B cell (primary cell): ENCODE measurements around the gene IMMP2L. TPM values are rescaled to one million over a fixed set of nuclear protein-coding genes. Genes with fewer than 3 reads are reported as not detected.

Source experiments
- ATAC-seq: fragments of 200-7000 bp; cut with Tn5 transposase; one replicate; pipeline ENCODE4 v1.10.0; 2021; ENCODE audit warnings: low read depth, mild to moderate bottlenecking, moderate number of reproducible peaks, moderate library complexity
- CTCF ChIA-PET: fragments of 350-600 bp; sonication (Branson Sonifier 250); formaldehyde crosslinking; loops from one replicate; lab custom pipeline; 2021; ENCODE audit warnings: antibody characterized with exemption, inconsistent platforms; lab: Charles Lee
- POLR2A ChIA-PET: fragments of 350-600 bp; sonication (Branson Sonifier 250); formaldehyde crosslinking; loops from one replicate; lab custom pipeline; 2021; ENCODE audit warnings: antibody characterized with exemption; lab: Charles Lee
- DNase-seq: peaks from one replicate; pipeline ENCODE4 v3.0.0; 2013
- H2AFZ ChIP-seq: 2 replicates; pipeline ENCODE4 v1.6.1; 2012; ENCODE audit warnings: mild to moderate bottlenecking, low read depth, low read length; ENCODE audit not compliant: insufficient read depth, poor library complexity, severe bottlenecking
- H3K27ac ChIP-seq, 2 donors: 1 replicate in 1 of 2; 2 replicates in 1 of 2; pipeline ENCODE4 v1.5.1; 2012 to 2013; ENCODE audit warnings: low read length in 2 of 2, mild to moderate bottlenecking in 2 of 2, moderate library complexity in 1 of 2
- H3K27me3 ChIP-seq, 4 experiments: fragments of 200-600 bp in 1 of 4; sonication (generic) in 1 of 4; replicated peaks in 1 of 4; 1 replicate in 2 of 4; 2 replicates in 2 of 4; pipeline versions ENCODE4 v1.6.1 to v1.7.0; 2013 to 2016; ENCODE audit warnings: low read length in 3 of 4, mild to moderate bottlenecking in 2 of 4, mixed read lengths in 1 of 4, moderate library complexity in 1 of 4; ENCODE audit not compliant: insufficient read depth in 4 of 4, control insufficient read depth in 3 of 4; ENCODE audit errors: control extremely low read depth in 1 of 4
- H3K36me3 ChIP-seq, 2 experiments: replicated peaks in 1 of 2; 1 replicate in 1 of 2; 2 replicates in 1 of 2; pipeline versions ENCODE4 v1.6.1 to v1.7.1; 2013; ENCODE audit warnings: low read length in 1 of 2; ENCODE audit not compliant: insufficient read depth in 2 of 2, control insufficient read depth in 1 of 2; ENCODE audit errors: control extremely low read depth in 1 of 2, extremely low read depth in 1 of 2
- H3K4me1 ChIP-seq, 2 donors: fragments of 200-600 bp in 1 of 2; sonication (generic) in 1 of 2; 1 replicate in 1 of 2; 2 replicates in 1 of 2; pipeline versions ENCODE4 v1.5.1 to v1.6.1; 2013 to 2017; ENCODE audit warnings: low read length in 2 of 2; ENCODE audit not compliant: control insufficient read depth in 2 of 2, insufficient read depth in 2 of 2
- H3K4me2 ChIP-seq: replicated peaks from 2 replicates; pipeline ENCODE3; 2012; ENCODE audit warnings: mild to moderate bottlenecking, low read depth, low read length; ENCODE audit not compliant: poor library complexity, severe bottlenecking
- H3K4me3 ChIP-seq, 5 experiments: fragments of 200-600 bp in 1 of 5; sonication (generic) in 1 of 5; 1 replicate in 3 of 5; 2 replicates in 2 of 5; pipeline versions ENCODE4 v1.5.1 to v1.7.0; 2011 to 2016; ENCODE audit warnings: low read length in 4 of 5, mild to moderate bottlenecking in 4 of 5, low read depth in 2 of 5, control low read depth in 1 of 5, moderate library complexity in 1 of 5; ENCODE audit not compliant: insufficient read depth in 1 of 5; ENCODE audit errors: control extremely low read depth in 1 of 5, extremely low read depth in 1 of 5
- H3K79me2 ChIP-seq: fragments of 200-600 bp; sonication (generic); one replicate; pipeline ENCODE4 v1.6.0; 2016; ENCODE audit warnings: low read length; ENCODE audit not compliant: control insufficient read depth, insufficient read depth
- H3K9ac ChIP-seq: fragments of 200-600 bp; sonication (generic); 2 replicates; pipeline ENCODE4 v1.6.1; 2017; ENCODE audit warnings: mild to moderate bottlenecking, low read length, moderate library complexity
- H3K9me3 ChIP-seq, 3 donors: one replicate each; pipeline versions ENCODE4 v1.6.1 to v1.7.1; 2013; ENCODE audit warnings: low read length in 2 of 3; ENCODE audit not compliant: control insufficient read depth in 2 of 3, insufficient read depth in 1 of 3; ENCODE audit errors: control extremely low read depth in 1 of 3
- H4K20me1 ChIP-seq: 2 replicates; pipeline ENCODE4 v1.6.0; 2012; ENCODE audit warnings: mild to moderate bottlenecking, low read length; ENCODE audit not compliant: insufficient read depth, control insufficient read depth, poor library complexity, severe bottlenecking
- H3K27ac Mint-ChIP-seq: one replicate; pipeline ENCODE4 v1.8.0; 2021; ENCODE audit warnings: mixed read lengths
- H3K27me3 Mint-ChIP-seq: one replicate; pipeline ENCODE4 v1.8.0; 2021; ENCODE audit warnings: mixed read lengths
- H3K4me1 Mint-ChIP-seq: one replicate; pipeline ENCODE4 v1.8.0; 2021; ENCODE audit warnings: mixed read lengths
- H3K4me3 Mint-ChIP-seq: one replicate; pipeline ENCODE4 v1.8.0; 2021; ENCODE audit warnings: mixed read lengths
- H3K9me3 Mint-ChIP-seq: one replicate; pipeline ENCODE4 v1.8.0; 2022; ENCODE audit warnings: mixed read lengths; ENCODE audit not compliant: insufficient read depth
- CTCF ChIP-seq: fragments of 200-600 bp; IDR thresholded peaks from one replicate; pipeline ENCODE4 v1.8.0; 2022; ENCODE audit warnings: antibody characterized with exemption, mild to moderate bottlenecking
- EZH2 ChIP-seq: IDR thresholded peaks from 2 replicates; pipeline ENCODE4 v1.6.1; 2012; ENCODE audit warnings: borderline replicate concordance, low read depth, mild to moderate bottlenecking, moderate library complexity, low read length; ENCODE audit not compliant: insufficient read depth, poor library complexity, severe bottlenecking
- WGBS: methylation state at CpG from one replicate; pipeline ENCODE4 v1.1.5; 2013; ENCODE audit warnings: missing lambda C conversion rate; ENCODE audit not compliant: insufficient coverage; 5-methylcytosine and 5-hydroxymethylcytosine counted together
- intact Hi-C: fragments of 100-400 bp; cut with micrococcal nuclease; formaldehyde crosslinking; loops from one replicate; pipeline ENCODE4 v1.10.0; 2022
- polyA plus RNA-seq: library from polyadenylated mRNA; depleted of rRNA; stranded (reverse); fragments of >200 nt; gene quantifications from 2 replicates; pipeline ENCODE4 v1.2.3, GENCODE V29; 2012
- total RNA-seq, 2 donors: library from RNA; stranded (reverse); fragments of 120-200 nt in 1 of 2; gene quantifications; 1 replicate in 1 of 2; 2 replicates in 1 of 2; pipeline versions ENCODE4 v1.2.3 to v1.2.4, GENCODE V29; 2013 to 2022

IMMP2L gene
- total and polyA plus RNA-seq, 2 donors (not counting 1 experiment from before 2014, with no cell fraction given) = 3.8 to 34.2 TPM

- no peaks in the 10 kb centered on the region for H3K27me3 Mint-ChIP-seq
- Histone ChIP-seq H3K9me3 (no peaks in the 10 kb centered on the region), H3K4me3 (no peak overlapping the region), H3K27ac (no peak overlapping the region), H3K36me3 (no peaks in the 10 kb centered on the region), H3K79me2 (no peaks in the 10 kb centered on the region), H4K20me1 (no peaks in the 10 kb centered on the region), H3K27me3 (no peaks in the 10 kb centered on the region), H3K9ac (no peak overlapping the region), H3K4me2 (no peak overlapping the region), H2AFZ (no peak overlapping the region), H3K4me1 (no peaks in the 10 kb centered on the region)
- CTCF ChIA-PET = no interaction called here
- ATAC-seq (no peak), DNase-seq (no peak)
- H3K4me3 Mint-ChIP-seq = no peak overlapping the region
- H3K4me1 Mint-ChIP-seq = peaks cover 2% of the 10 kb centered on the region
- H3K27ac Mint-ChIP-seq = no peak overlapping the region
- intact Hi-C loops = no loop called here
- no peak for TF ChIP-seq EZH2
- no peak for TF ChIP-seq CTCF
- POLR2A ChIA-PET = no interaction called here
- no peaks in the 10 kb centered on the region for H3K9me3 Mint-ChIP-seq
Measured at GRCh38 chr7:111357691-111358090, 204.6 kb downstream of the IMMP2L start.

GRCh38 chr7:111356941-111357340, 205.4 kb downstream of the IMMP2L start:
- no peak overlapping the region for H3K4me3 Mint-ChIP-seq
- ChIA-PET CTCF (no interaction called here), POLR2A (no interaction called here)
- H3K36me3 ChIP-seq = no peaks in the 10 kb centered on the region
- H4K20me1 ChIP-seq = no peaks in the 10 kb centered on the region
- no peak overlapping the region for H2AFZ ChIP-seq
- peaks cover 2% of the 10 kb centered on the region for H3K4me1 Mint-ChIP-seq
- no peaks in the 10 kb centered on the region for H3K9me3 ChIP-seq
- intact Hi-C loops = no loop called here
- no peaks in the 10 kb centered on the region for H3K27me3 Mint-ChIP-seq
- no peaks in the 10 kb centered on the region for H3K9me3 Mint-ChIP-seq
- no peak overlapping the region for H3K9ac ChIP-seq
- no peaks in the 10 kb centered on the region for H3K4me1 ChIP-seq
- no peak overlapping the region for H3K27ac ChIP-seq
- no peak overlapping the region for H3K4me3 ChIP-seq
- 91% methylated on average over 3 of the region's 3 CpGs for WGBS
- H3K27ac Mint-ChIP-seq = no peak overlapping the region
- no peaks in the 10 kb centered on the region for H3K27me3 ChIP-seq
- TF ChIP-seq EZH2 (no peak), CTCF (no peak)
- ATAC-seq (no peak), DNase-seq (no peak)
- H3K4me2 ChIP-seq = no peak overlapping the region
- H3K79me2 ChIP-seq = no peaks in the 10 kb centered on the region
